HuH-7.5 (cell line): ENCODE measurements around the gene SNX11.

ENCODE experiments used
- DNase-seq: peaks from one replicate; pipeline ENCODE4 v3.0.0; 2011; ENCODE audit warnings: low spot score

SNX11 gene

GRCh38 chr17:48132385-48132784, 24.8 kb downstream of the SNX11 start:
- no peak for DNase-seq

- DNase-seq: no peak
Observed at GRCh38 chr17:48134912-48135480, 27.4 kb downstream of the SNX11 start.

GRCh38 chr17:48137656-48138055, 30.1 kb downstream of the SNX11 start:
- no peak for DNase-seq

- DNase-seq: no peak
Observed at GRCh38 chr17:48139944-48140343, 32.4 kb downstream of the SNX11 start.

- DNase-seq: no peak
Observed at GRCh38 chr17:48143629-48144028, 36.1 kb downstream of the SNX11 start.

- no peak for DNase-seq
Observed at GRCh38 chr17:48144231-48144630, 36.7 kb downstream of the SNX11 start.

GRCh38 chr17:48144976-48145798, 37.6 kb downstream of the SNX11 start:
- DNase-seq: no peak

- no peak for DNase-seq
Observed at GRCh38 chr17:48148029-48148770, 40.6 kb downstream of the SNX11 start.

GRCh38 chr17:48148854-48149786, 41.6 kb downstream of the SNX11 start:
- DNase-seq: no peak

GRCh38 chr17:48149787-48150463, 42.4 kb downstream of the SNX11 start:
- DNase-seq: no peak

- DNase-seq: no peak
Observed at GRCh38 chr17:48150597-48151001, 43.0 kb downstream of the SNX11 start.

- no peak for DNase-seq
Observed at GRCh38 chr17:48151220-48151619, 43.7 kb downstream of the SNX11 start.

GRCh38 chr17:48152289-48152688, 44.7 kb downstream of the SNX11 start:
- no peak for DNase-seq

- no peak for DNase-seq
Observed at GRCh38 chr17:48153691-48154358, 46.3 kb downstream of the SNX11 start.

- DNase-seq: no peak
Observed at GRCh38 chr17:48155889-48156611, 48.5 kb downstream of the SNX11 start.

- DNase-seq: no peak
Observed at GRCh38 chr17:48159232-48159631, 51.7 kb downstream of the SNX11 start.

- no peak for DNase-seq
Observed at GRCh38 chr17:48160177-48161081, 52.9 kb downstream of the SNX11 start.

- no peak for DNase-seq
Observed at GRCh38 chr17:48161127-48161905, 53.8 kb downstream of the SNX11 start.
